ENCODE data around the gene IRS4. TPM values are rescaled to one million over a fixed set of nuclear protein-coding genes. Genes with fewer than 3 reads are reported as not detected.

The IRS4 gene
- total and polyA plus RNA-seq, 10 of the 15 experiments (the other 5 are each of a cell fraction or from before 2014, with no cell fraction given), result 0.03 to 0.11 (median 0.04) TPM; not detected in 7

DNA sequence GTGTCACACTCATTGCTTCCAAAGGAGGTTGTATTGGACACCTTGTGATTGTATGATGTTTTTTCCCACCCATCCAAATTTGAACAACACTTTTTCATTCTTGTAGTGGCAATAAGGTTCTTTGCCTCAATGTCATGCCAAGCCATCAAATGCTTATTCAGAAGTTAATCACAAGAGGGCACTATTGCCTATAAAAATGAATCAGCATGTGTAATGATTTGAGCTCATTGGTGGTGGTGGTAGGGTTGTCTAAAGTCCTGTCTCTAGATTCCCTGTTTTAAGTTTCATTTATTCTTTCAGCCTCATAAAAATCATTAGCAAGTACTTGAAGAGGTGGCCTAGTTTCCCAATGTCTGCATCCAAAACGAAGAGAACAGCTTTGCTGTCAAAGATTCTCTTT lies 37.0 kb downstream of the IRS4 start:
- intact Hi-C loops (cut with micrococcal nuclease; ENCODE audit: unreplicated experiment), result loop anchor here (1.0 to 10.0 kb wide), 4 partner anchors 112 to 935 kb away; no protein-coding TSS in a partner anchor
- no peak overlapping the region for H3K9ac ChIP-seq (ENCODE audit: control insufficient read depth, insufficient read depth, low read length)
- ATAC-seq (peak; percentile 92), DNase-seq (ENCODE audit: low read depth, low spot score) (peak; percentile 7), FAIRE-seq (peak; percentile 93)
- no TSS peak for BruUV-seq (replicated peaks)
- no peak overlapping the region for H3K4me3 ChIP-seq
- no peak overlapping the region for H3K4me2 ChIP-seq (ENCODE audit: control insufficient read depth, insufficient read depth)
- H3K27ac ChIP-seq (ENCODE audit: control insufficient read depth, insufficient read depth), result no peak overlapping the region
- in situ Hi-C loops (cut with MboI), result no loop called here
- ChIA-PET POLR2A (interaction anchor here (0.5 to 2.1 kb wide), 3 partner anchors 26 to 688 kb away, joined by 3 to 8 read pairs (median 4); no protein-coding TSS in a partner anchor), SMC1A (ENCODE audit: uncharacterized antibody, unreplicated experiment) (interaction anchor here (0.6 to 12.3 kb wide), 39 partner anchors 11 to 1709 kb away, joined by 3 to 361 read pairs (median 5); no protein-coding TSS in a partner anchor), CTCF (interaction anchor here (0.7 to 7.2 kb wide), 47 partner anchors 10 to 1459 kb away, joined by 3 to 359 read pairs (median 5); no protein-coding TSS in a partner anchor), RAD21 (ENCODE audit: unreplicated experiment) (interaction anchor here (0.6 to 9.0 kb wide), 36 partner anchors 12 to 1192 kb away, joined by 3 to 330 read pairs (median 4); partner anchors contain the start of gene GUCY2F)
- TF ChIP-seq CTCF (IDR thresholded peaks at IDR 0.05 in 2 of 3, conservative IDR thresholded peaks at IDR 0.05 in 1 of 3; ENCODE audit: control insufficient read depth in 2 of 3, extremely low read depth in 1 of 3, insufficient read depth in 1 of 3, low read depth in 3 of 3, low read length in 3 of 3) (peak; percentile 23 to 55 (median 50); a peak in 5 of 6 replicates), SMC3 (IDR thresholded peaks at IDR 0.05; ENCODE audit: borderline replicate concordance, low read length) (peak; percentile 64; the same call in 1 of the 2 replicates), ZNF622 (IDR thresholded peaks at IDR 0.05) (no peak), MYB (IDR thresholded peaks at IDR 0.05; ENCODE audit: borderline replicate concordance, low read depth, low read length) (no peak), EED (IDR thresholded peaks at IDR 0.05; ENCODE audit: low read depth) (no peak), RAD21 (IDR thresholded peaks at IDR 0.05; ENCODE audit: insufficient read depth, low read depth, low read length) (peak; percentile 68), IKZF2 (IDR thresholded peaks at IDR 0.05) (no peak), BCL11A (IDR thresholded peaks at IDR 0.05; ENCODE audit: low read depth, low read length) (no peak), ZNF384 (IDR thresholded peaks at IDR 0.05; ENCODE audit: borderline replicate concordance, low read depth, low read length) (no peak), TCF12 (IDR thresholded peaks at IDR 0.05; ENCODE audit: low read depth, low read length) (no peak)
- TF ChIP-seq, protein P1, sequence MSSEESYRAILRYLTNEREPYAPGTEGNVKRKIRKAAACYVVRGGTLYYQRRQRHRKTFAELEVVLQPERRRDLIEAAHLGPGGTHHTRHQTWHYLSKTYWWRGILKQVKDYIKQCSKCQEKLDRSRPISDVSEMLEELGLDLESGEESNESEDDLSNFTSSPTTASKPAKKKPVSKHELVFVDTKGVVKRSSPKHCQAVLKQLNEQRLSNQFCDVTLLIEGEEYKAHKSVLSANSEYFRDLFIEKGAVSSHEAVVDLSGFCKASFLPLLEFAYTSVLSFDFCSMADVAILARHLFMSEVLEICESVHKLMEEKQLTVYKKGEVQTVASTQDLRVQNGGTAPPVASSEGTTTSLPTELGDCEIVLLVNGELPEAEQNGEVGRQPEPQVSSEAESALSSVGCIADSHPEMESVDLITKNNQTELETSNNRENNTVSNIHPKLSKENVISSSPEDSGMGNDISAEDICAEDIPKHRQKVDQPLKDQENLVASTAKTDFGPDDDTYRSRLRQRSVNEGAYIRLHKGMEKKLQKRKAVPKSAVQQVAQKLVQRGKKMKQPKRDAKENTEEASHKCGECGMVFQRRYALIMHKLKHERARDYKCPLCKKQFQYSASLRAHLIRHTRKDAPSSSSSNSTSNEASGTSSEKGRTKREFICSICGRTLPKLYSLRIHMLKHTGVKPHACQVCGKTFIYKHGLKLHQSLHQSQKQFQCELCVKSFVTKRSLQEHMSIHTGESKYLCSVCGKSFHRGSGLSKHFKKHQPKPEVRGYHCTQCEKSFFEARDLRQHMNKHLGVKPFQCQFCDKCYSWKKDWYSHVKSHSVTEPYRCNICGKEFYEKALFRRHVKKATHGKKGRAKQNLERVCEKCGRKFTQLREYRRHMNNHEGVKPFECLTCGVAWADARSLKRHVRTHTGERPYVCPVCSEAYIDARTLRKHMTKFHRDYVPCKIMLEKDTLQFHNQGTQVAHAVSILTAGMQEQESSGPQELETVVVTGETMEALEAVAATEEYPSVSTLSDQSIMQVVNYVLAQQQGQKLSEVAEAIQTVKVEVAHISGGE (CRISPR knock-in tag; IDR thresholded peaks at IDR 0.05), result no peak
- TF ChIP-seq, protein P2, sequence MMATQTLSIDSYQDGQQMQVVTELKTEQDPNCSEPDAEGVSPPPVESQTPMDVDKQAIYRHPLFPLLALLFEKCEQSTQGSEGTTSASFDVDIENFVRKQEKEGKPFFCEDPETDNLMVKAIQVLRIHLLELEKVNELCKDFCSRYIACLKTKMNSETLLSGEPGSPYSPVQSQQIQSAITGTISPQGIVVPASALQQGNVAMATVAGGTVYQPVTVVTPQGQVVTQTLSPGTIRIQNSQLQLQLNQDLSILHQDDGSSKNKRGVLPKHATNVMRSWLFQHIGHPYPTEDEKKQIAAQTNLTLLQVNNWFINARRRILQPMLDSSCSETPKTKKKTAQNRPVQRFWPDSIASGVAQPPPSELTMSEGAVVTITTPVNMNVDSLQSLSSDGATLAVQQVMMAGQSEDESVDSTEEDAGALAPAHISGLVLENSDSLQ (IDR thresholded peaks at IDR 0.05), result peak; percentile 36; the same call in 1 of the 2 replicates
- no peaks in the 10 kb centered on the region for H3K79me2 ChIP-seq (ENCODE audit: control insufficient read depth, insufficient read depth, low read length)
- no peaks in the 10 kb centered on the region for H3K4me1 ChIP-seq (ENCODE audit: control insufficient read depth, insufficient read depth, low read length)
- WGBS (ENCODE audit: insufficient coverage, insufficient replicate concordance, low lambda C conversion rate, missing lambda C conversion rate), result 0% methylated on average over 1 of the region's 1 CpG
- H2AFZ ChIP-seq (ENCODE audit: control insufficient read depth, low read depth, low read length), result no peak overlapping the region
- H4K20me1 ChIP-seq (ENCODE audit: control insufficient read depth, insufficient read depth), result no peaks in the 10 kb centered on the region
- no peaks in the 10 kb centered on the region for H3K9me3 ChIP-seq (replicated peaks; ENCODE audit: control insufficient read depth, insufficient read depth, low read length)
- H3K27me3 ChIP-seq (replicated peaks in 1 of 2; ENCODE audit: control insufficient read depth in 2 of 2, insufficient read depth in 2 of 2, low read length in 1 of 2), result no peaks in the 10 kb centered on the region
- H3K36me3 ChIP-seq (ENCODE audit: control insufficient read depth in 2 of 2, insufficient read depth in 2 of 2, low read length in 1 of 2), result no peaks in the 10 kb centered on the region
